ENCODE data around the gene ZNF207. TPM values are rescaled to one million over a fixed set of nuclear protein-coding genes. Genes with fewer than 3 reads are reported as not detected.
"Not testable (repeated sequence)": the region's sequence is repeated elsewhere in the genome, so short reads cannot be mapped to it uniquely, and the experiment has no call there.

ZNF207 gene
- total RNA-seq, 2 experiments from 2014 or later: 249 to 278 TPM

DNA sequence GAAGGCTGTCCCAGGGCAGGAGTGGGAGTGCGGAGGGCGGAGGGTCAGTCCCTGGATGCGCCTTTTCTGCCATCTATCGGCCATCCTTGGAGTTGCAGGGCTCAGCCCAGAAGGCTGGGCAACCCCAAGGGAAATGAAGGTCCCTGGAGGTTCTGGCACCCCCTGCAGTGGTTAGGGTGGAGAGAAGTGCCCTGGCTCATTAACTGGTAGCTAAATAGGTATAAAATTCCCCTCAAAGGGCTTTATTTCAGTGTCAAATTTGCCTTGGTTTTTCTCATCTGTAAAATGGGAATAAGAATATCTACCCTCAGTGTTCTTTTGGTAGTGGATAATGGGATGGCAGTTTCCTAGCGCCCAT is 30.4 kb upstream of the ZNF207 start:
- H3K4me3 Mint-ChIP-seq: peak overlapping the region; percentile 67
- CTCF ChIA-PET: interaction anchor here (0.5 to 1.5 kb wide), 8 partner anchors 9 to 181 kb away, joined by 3 to 5 read pairs (median 3); no protein-coding TSS in a partner anchor
- peaks cover 38% of the 10 kb centered on the region for H3K4me1 Mint-ChIP-seq
- H3K27ac Mint-ChIP-seq: no peak overlapping the region
- H3K36me3 Mint-ChIP-seq (ENCODE audit: low read depth): no peaks in the 10 kb centered on the region
- no peaks in the 10 kb centered on the region for H3K9me3 Mint-ChIP-seq
- peaks cover 18% of the 10 kb centered on the region for H3K27me3 Mint-ChIP-seq
- POLR2A ChIA-PET: no interaction called here
- peak; percentile 81 for DNase-seq

DNA sequence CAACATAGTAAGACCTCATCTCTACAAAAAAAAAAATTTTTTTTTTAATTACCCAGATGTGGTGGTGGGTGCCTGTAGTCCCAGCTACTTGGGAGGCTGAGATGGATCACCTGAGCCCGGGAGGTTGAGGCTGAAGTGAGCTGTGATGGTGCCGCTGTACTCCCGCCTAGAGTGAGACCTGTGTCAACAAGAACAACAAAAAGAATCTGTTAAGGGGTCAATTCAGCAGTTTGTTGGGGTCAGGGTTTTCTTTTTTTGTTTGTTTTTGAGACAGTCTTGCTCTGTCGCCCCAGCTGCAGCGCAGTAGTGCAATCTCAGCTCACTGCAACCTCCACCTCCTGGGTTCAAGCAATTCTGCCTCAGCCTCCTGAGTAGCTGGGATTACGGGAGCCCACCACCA is 29.9 kb upstream of the ZNF207 start:
- not testable (repeated sequence) for H3K9me3 Mint-ChIP-seq
- CTCF ChIA-PET: interaction anchor here (0.5 to 1.5 kb wide), 9 partner anchors 9 to 181 kb away, joined by 3 to 5 read pairs (median 3); no protein-coding TSS in a partner anchor

DNA sequence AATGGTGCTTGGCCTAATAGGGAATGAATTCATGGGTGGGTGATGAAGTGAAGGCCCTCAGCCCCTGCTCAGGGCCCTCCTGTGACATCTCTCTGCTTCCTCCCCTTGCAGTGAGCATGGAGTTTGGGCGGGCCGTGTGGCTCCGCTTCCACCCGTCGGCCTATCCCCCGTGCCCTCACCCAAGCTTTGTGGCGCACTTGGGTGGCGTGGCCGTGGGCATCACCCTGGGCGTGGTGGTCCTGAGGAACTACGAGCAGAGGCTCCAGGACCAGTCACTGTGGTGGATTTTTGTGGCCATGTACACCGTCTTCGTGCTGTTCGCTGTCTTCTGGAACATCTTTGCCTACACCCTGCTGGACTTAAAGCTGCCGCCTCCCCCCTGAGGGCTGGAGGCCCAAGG is 29.1 kb upstream of the ZNF207 start:
- H3K27me3 Mint-ChIP-seq: peaks cover 8% of the 10 kb centered on the region
- no peak overlapping the region for H3K27ac Mint-ChIP-seq
- H3K9me3 Mint-ChIP-seq: no peaks in the 10 kb centered on the region
- no peak for DNase-seq
- POLR2A ChIA-PET: no interaction called here
- no peaks in the 10 kb centered on the region for H3K36me3 Mint-ChIP-seq (ENCODE audit: low read depth)
- peaks cover 41% of the 10 kb centered on the region for H3K4me1 Mint-ChIP-seq
- CTCF ChIA-PET: interaction anchor here (0.6 to 1.5 kb wide), 5 partner anchors 8 to 182 kb away, joined by 3 read pairs; no protein-coding TSS in a partner anchor
- H3K4me3 Mint-ChIP-seq: no peak overlapping the region

More for the DNA sequence above, 29.9 kb upstream of the ZNF207 start:
- Mint-ChIP-seq H3K4me1 (peaks cover 41% of the 10 kb centered on the region), H3K27me3 (peaks cover 13% of the 10 kb centered on the region)
- DNase-seq; H3K4me3 Mint-ChIP-seq; POLR2A ChIA-PET; H3K36me3 Mint-ChIP-seq (ENCODE audit: low read depth); H3K27ac Mint-ChIP-seq: not testable (repeated sequence)

DNA sequence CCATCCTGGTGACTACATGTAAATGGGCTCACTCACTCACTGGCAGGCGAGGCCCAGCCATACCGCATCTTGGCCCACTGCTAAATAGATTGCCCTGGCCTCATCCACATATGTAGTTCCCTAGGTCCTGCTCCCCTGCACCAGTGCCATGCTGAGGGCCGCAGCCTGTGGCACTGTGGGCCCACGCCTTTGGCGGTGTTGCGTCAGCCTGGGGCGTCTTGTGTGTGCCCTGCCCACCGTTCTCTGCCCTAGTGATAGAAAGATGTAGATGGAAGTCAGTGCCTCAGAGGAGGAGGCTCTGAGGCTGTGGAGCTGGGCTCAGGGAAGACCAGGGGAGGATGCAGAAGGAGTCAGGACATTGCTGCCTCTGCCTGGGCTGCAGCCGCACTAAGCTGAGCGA is 26.9 kb upstream of the ZNF207 start:
- DNase-seq: no peak
- Mint-ChIP-seq H3K27me3 (no peaks in the 10 kb centered on the region), H3K4me3 (no peak overlapping the region), H3K9me3 (no peaks in the 10 kb centered on the region), H3K4me1 (peaks cover 46% of the 10 kb centered on the region), H3K27ac (peak overlapping the region; percentile 87), H3K36me3 (ENCODE audit: low read depth) (peaks cover 2% of the 10 kb centered on the region)
- CTCF ChIA-PET: interaction anchor here (0.6 to 1.2 kb wide), 2 partner anchors 12 to 28 kb away, joined by 3 read pairs; no protein-coding TSS in a partner anchor
- POLR2A ChIA-PET: no interaction called here

DNA sequence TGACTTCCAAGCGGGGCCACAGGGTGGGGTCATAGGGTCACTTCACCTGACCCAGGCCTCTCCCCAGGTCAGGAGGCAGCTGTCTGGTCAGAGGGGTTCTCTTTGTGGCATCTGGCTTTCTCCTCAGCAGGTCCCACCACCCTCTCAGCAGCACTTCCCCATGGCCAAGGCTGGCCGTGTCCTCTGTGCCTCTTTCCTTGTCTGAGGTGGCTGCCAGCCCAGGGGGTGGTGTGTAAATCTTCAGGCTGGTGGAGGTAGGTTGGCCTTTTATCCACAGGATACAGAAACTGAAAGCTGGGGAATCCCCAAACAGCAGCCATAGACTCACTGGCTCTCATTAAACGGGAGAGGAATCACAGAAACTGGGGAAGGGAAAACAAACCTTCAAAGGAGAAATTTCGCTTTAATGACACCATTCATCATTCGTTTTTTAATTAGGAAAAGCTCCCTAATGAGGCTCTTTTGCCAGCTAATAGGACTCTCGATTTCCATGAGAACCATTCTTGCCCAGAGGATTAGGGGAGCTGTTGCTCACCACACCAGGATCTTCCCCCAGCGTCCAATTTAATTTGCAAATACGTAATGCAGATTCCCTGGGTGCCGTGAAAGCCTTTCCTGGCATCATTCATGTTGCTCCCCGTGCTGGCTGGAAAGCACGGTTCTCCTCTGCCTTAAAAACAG is 26.0 kb upstream of the ZNF207 start:
- ChIA-PET POLR2A (interaction anchor here (0.5 kb wide), 1 partner anchor 402 kb away, joined by 5 read pairs; no protein-coding TSS in a partner anchor), CTCF (interaction anchor here (0.6 to 1.2 kb wide), 6 partner anchors 9 to 71 kb away, joined by 3 read pairs; no protein-coding TSS in a partner anchor)
- H3K9me3 Mint-ChIP-seq: no peaks in the 10 kb centered on the region
- peaks cover 2% of the 10 kb centered on the region for H3K36me3 Mint-ChIP-seq (ENCODE audit: low read depth)
- DNase-seq: peak; percentile 61
- no peaks in the 10 kb centered on the region for H3K27me3 Mint-ChIP-seq
- peaks cover 47% of the 10 kb centered on the region for H3K4me1 Mint-ChIP-seq
- peak overlapping the region; percentile 30 for H3K4me3 Mint-ChIP-seq
- H3K27ac Mint-ChIP-seq: peak overlapping the region; percentile 87

DNA sequence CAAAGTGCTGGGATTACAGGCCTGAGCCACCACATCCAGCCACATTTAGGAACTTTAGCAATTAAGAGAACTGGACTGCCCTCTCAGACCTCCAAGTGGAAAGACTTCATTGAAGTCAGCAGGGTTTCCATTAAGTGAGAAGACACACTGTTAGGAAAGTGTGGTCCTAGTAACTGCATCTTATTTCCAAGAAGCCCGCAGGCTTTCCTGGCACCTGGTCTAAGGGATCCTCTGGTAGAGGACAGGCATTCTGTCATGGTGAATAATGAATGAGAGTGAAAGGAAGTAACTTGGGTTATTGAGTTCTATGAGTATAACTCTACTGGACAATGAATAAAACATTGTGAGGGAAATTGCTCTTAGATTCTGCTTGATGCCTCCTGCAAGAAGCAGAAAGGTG is 22.0 kb upstream of the ZNF207 start:
- DNase-seq: no peak
- Mint-ChIP-seq H3K4me1 (peaks cover 64% of the 10 kb centered on the region), H3K27me3 (no peaks in the 10 kb centered on the region), H3K9me3 (peaks cover 2% of the 10 kb centered on the region), H3K36me3 (ENCODE audit: low read depth) (peaks cover 16% of the 10 kb centered on the region), H3K27ac (peak overlapping the region; percentile 19), H3K4me3 (no peak overlapping the region)
- ChIA-PET CTCF (interaction anchor here (1.4 to 1.7 kb wide), 3 partner anchors 13 to 82 kb away, joined by 5 to 10 read pairs (median 9); partner anchors contain the start of gene C17orf75), POLR2A (no interaction called here)

DNA sequence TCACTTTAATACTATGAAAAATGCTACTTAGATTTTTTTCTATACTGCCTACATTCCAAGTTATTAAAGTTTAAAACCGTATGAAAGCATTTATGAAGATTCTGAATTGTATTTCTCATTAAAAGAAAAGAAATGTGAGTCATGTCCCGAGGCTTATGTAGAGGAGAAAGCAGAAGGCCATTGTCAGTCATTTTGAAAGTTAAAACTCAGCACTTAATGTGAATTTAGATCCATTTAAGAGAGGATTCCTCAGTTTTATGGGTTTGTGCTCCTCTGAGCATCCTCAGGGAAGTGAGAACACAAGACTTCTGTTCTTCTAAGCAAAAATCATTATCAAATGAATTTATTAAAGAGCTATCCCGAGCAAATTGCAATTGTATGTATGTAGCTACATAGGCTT is 19.8 kb upstream of the ZNF207 start:
- H3K27ac Mint-ChIP-seq: peak overlapping the region; percentile 81
- CTCF ChIA-PET: interaction anchor here (1.0 to 1.8 kb wide), 3 partner anchors 11 to 77 kb away, joined by 4 to 7 read pairs (median 4); no protein-coding TSS in a partner anchor
- no peaks in the 10 kb centered on the region for H3K27me3 Mint-ChIP-seq

DNA sequence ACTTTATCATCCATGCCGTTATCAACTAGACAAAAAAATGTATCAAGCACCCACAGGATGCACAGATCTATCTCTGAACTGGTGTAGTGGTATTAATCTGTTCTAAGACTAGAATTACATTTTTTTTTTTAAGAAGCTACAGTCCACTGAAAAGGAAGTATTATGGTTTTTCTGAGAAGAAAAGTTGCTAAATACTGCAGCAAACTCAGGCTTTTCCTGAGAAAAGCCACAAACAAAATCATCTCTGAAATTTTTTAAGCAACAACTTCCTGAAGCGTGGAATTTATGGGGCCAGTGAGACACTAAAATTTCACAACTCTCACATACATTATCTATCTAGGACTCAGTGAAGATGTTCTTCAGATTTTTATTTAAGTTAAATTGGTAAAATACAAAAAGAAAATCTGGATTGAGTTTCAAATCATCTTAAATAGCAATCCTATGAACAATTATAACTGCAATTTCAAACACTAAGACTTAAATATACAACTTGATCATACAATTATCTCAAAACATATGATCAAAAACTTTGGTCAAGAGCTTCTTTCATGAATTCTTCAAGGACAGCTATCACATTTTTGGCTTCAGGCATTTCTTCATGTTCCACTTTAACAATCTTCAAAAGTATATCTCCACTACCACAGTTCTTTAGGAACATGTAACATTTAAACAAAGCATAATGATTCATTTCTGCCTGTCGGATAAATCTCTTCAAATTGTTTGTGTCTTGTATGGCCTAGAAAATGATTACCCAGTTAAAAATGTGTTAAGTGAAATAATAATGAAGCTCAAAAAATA is 18.5 kb upstream of the ZNF207 start:
- Mint-ChIP-seq H3K4me3 (peak overlapping the region; percentile 40), H3K9me3 (peaks cover 2% of the 10 kb centered on the region), H3K27me3 (no peaks in the 10 kb centered on the region), H3K4me1 (peaks cover 58% of the 10 kb centered on the region), H3K36me3 (ENCODE audit: low read depth) (peaks cover 43% of the 10 kb centered on the region), H3K27ac (peak overlapping the region; percentile 81)
- CTCF ChIA-PET: interaction anchor here (1.0 to 1.6 kb wide), 4 partner anchors 9 to 79 kb away, joined by 3 to 7 read pairs (median 4); partner anchors contain the start of gene C17orf75
- POLR2A ChIA-PET: interaction anchor here (1.4 kb wide), 1 partner anchor 9 kb away, joined by 4 read pairs; no protein-coding TSS in a partner anchor
- no peak for DNase-seq

More for the DNA sequence above, 19.8 kb upstream of the ZNF207 start:
- POLR2A ChIA-PET: interaction anchor here (0.5 kb wide), 1 partner anchor 1494 kb away, joined by 3 read pairs; no protein-coding TSS in a partner anchor
- peaks cover 35% of the 10 kb centered on the region for H3K36me3 Mint-ChIP-seq (ENCODE audit: low read depth)
- peaks cover 55% of the 10 kb centered on the region for H3K4me1 Mint-ChIP-seq
- DNase-seq: no peak
- peaks cover 2% of the 10 kb centered on the region for H3K9me3 Mint-ChIP-seq
- H3K4me3 Mint-ChIP-seq: no peak overlapping the region

DNA sequence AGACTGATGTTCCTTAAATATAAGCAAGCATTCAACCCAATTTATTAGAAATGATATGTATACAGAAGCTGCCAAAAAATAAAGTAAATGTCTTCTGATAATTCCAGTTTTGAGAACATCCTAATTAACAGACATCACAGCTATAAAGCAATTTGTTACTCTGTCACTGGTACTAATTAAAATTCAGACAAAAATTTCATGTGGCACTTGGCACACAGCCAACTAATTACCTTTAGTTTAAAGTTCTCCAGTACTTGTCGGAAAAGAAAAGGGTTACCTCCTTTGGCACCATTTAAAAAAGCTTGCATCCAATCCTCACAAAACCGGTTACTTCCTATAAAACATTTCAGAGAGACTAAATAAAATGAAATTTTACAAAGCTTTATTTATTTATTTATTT is 16.8 kb upstream of the ZNF207 start:
- Mint-ChIP-seq H3K27ac (peak overlapping the region; percentile 46), H3K36me3 (ENCODE audit: low read depth) (peaks cover 50% of the 10 kb centered on the region), H3K4me3 (no peak overlapping the region), H3K4me1 (peaks cover 49% of the 10 kb centered on the region), H3K9me3 (peaks cover 2% of the 10 kb centered on the region), H3K27me3 (no peaks in the 10 kb centered on the region)
- POLR2A ChIA-PET: no interaction called here
- DNase-seq: no peak
- CTCF ChIA-PET: interaction anchor here (1.8 kb wide), 1 partner anchor 9 kb away, joined by 3 read pairs; no protein-coding TSS in a partner anchor

DNA sequence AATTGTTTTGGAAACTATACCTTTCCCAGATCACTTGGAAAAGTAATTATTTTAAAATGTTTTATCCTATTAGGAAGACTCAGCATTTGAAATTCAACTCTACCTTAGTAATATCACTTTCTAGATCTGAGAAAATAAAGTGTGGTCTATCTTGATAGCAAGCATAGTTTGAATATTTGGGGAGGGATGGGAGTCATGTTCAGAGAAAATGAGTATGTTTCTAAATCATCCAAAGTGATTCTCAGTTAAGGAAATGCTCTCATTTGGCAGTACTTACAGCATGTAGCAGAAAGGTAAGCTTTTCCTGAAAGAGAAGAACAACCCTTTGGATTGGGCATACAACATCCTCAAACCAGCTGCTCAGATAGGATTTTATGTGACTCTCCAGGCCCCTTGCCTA is 14.9 kb upstream of the ZNF207 start:
- H3K4me1 Mint-ChIP-seq: peaks cover 42% of the 10 kb centered on the region
- no peaks in the 10 kb centered on the region for H3K27me3 Mint-ChIP-seq
- H3K4me3 Mint-ChIP-seq: no peak overlapping the region
- CTCF ChIA-PET: interaction anchor here (1.2 kb wide), 2 partner anchors 12 to 15 kb away, joined by 3 read pairs; no protein-coding TSS in a partner anchor
- H3K9me3 Mint-ChIP-seq: peaks cover 2% of the 10 kb centered on the region
- no peak overlapping the region for H3K27ac Mint-ChIP-seq
- POLR2A ChIA-PET: no interaction called here
- DNase-seq: no peak
- H3K36me3 Mint-ChIP-seq (ENCODE audit: low read depth): peaks cover 61% of the 10 kb centered on the region

DNA sequence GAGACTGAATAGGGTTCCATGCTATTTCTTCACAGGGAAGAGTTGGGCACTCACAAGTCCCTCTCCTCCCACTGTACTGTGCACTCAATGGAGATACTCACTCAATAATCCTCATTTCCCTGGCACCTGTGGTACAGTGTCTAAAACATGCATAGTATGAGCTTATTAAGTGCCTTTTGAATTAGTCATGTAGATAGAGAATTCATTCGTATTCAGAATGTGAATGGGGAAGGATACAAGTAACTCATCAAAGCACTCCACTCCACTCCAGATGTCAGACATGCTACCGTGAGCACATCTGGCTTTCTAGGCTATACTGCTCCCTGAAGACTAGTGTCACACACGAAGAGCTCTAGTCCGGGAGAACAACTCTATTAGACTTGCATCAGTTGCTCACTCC is 14.3 kb upstream of the ZNF207 start:
- POLR2A ChIA-PET: no interaction called here
- peaks cover 2% of the 10 kb centered on the region for H3K9me3 Mint-ChIP-seq
- no peak for DNase-seq
- peaks cover 62% of the 10 kb centered on the region for H3K36me3 Mint-ChIP-seq (ENCODE audit: low read depth)
- no peak overlapping the region for H3K4me3 Mint-ChIP-seq
- H3K27ac Mint-ChIP-seq: no peak overlapping the region
- H3K27me3 Mint-ChIP-seq: no peaks in the 10 kb centered on the region
- CTCF ChIA-PET: interaction anchor here (1.2 kb wide), 2 partner anchors 11 to 16 kb away, joined by 3 read pairs; no protein-coding TSS in a partner anchor
- H3K4me1 Mint-ChIP-seq: peaks cover 39% of the 10 kb centered on the region

DNA sequence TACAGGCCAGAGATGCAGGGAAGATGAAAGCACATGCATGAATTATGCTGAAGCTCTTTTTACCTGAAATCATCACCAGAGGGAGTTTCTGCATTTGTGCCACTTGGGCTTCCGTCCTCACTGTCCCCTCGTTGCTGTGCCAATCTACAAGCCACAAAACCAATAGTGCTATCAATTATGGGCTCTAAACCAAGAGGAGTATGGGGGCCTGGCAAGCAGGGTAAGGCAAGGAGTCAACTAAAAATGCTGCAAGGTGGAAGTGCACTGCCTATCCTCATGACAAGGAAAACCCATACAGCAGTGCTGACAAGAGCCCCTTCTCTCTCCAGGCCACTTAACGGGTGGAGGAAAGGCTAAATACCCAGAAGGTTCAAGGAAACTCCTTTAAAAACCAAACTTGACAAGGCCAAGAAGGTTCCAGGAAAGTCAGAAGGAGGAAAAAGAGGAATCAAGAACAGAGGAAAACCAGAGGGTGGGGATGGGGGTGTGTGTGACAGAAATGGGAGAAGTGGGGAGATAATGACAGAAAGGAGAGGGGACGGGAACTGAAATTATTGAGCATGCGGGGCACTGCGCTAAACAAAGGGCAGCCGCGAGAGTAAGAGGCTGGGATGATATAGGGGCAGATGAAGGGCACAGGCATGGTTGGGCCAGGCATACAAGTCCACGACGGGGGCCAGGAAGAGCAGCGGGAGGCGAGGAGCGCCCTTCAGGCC is 8.7 kb upstream of the ZNF207 start:
- Mint-ChIP-seq H3K36me3 (ENCODE audit: low read depth) (peaks cover 25% of the 10 kb centered on the region), H3K27ac (peak overlapping the region; percentile 91), H3K9me3 (no peaks in the 10 kb centered on the region), H3K4me1 (peaks cover 35% of the 10 kb centered on the region), H3K27me3 (no peaks in the 10 kb centered on the region), H3K4me3 (peak overlapping the region; percentile 88)
- POLR2A ChIA-PET: interaction anchor here (0.6 to 0.7 kb wide), 3 partner anchors 10 to 12 kb away, joined by 3 to 4 read pairs (median 3); no protein-coding TSS in a partner anchor
- CTCF ChIA-PET: interaction anchor here (0.7 to 2.7 kb wide), 9 partner anchors 10 to 404 kb away, joined by 3 to 10 read pairs (median 4); no protein-coding TSS in a partner anchor
- DNase-seq: peak; percentile 76

Data from activated CD4-positive, alpha-beta T cell treated with anti-CD3 and anti-CD28 coated beads, Interleukin-2, amount 10 ng/mL, durations not matched to agents 7 days and 5 days (primary cell).